ENCODE measurements around the gene RAB11A.

DNA sequence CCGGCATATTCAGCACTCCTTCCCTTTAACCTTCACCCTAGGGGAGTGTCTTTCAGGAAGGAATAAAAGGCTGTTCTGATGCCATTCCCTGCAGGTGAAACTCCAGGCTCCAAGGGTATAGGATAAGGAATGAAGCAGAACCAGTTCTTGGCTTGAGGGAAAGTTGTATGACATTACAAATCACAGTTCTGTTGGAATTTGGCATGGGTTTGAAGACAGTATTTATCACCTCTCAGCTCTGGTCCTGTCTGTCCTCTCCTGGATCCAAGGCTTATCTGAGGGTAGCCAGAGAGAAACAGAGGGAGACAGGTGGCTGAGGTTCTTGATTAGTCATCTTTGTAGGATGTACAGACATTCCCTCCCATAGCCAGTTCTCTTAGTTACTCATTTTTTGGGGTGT lies 37.1 kb downstream of the RAB11A start:
- no peak for TF ChIP-seq CTCF (IDR thresholded peaks at IDR 0.05)
- no peak for TF ChIP-seq ZNF425 (CRISPR knock-in tag; conservative IDR thresholded peaks at IDR 0.05)
- no peak for TF ChIP-seq CREB1 (CRISPR knock-in tag; IDR thresholded peaks at IDR 0.05)
- no peak for TF ChIP-seq JUN (CRISPR knock-in tag; IDR thresholded peaks at IDR 0.05)
- TF ChIP-seq NFE2L1 (CRISPR knock-in tag; IDR thresholded peaks at IDR 0.05): no peak
- TF ChIP-seq, protein P1, sequence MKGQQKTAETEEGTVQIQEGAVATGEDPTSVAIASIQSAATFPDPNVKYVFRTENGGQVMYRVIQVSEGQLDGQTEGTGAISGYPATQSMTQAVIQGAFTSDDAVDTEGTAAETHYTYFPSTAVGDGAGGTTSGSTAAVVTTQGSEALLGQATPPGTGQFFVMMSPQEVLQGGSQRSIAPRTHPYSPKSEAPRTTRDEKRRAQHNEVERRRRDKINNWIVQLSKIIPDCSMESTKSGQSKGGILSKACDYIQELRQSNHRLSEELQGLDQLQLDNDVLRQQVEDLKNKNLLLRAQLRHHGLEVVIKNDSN (CRISPR knock-in tag; IDR thresholded peaks at IDR 0.05): no peak
- no peak for TF ChIP-seq IRF2 (CRISPR knock-in tag; IDR thresholded peaks at IDR 0.05; ENCODE audit: borderline replicate concordance, low read depth)
- TF ChIP-seq PREB (CRISPR knock-in tag; IDR thresholded peaks at IDR 0.05; ENCODE audit: borderline replicate concordance): no peak
- no peak for TF ChIP-seq MAX (CRISPR knock-in tag; IDR thresholded peaks at IDR 0.05)
- no peak for TF ChIP-seq ZNF232 (CRISPR knock-in tag; IDR thresholded peaks at IDR 0.05)
- TF ChIP-seq SP1 (CRISPR knock-in tag; conservative IDR thresholded peaks at IDR 0.05): no peak
- TF ChIP-seq ZBTB21 (CRISPR knock-in tag; IDR thresholded peaks at IDR 0.05; ENCODE audit: borderline replicate concordance): no peak
- no peak for TF ChIP-seq ATF6 (CRISPR knock-in tag; IDR thresholded peaks at IDR 0.05)
- no peak for TF ChIP-seq ELF4 (CRISPR knock-in tag; IDR thresholded peaks at IDR 0.05; ENCODE audit: low read depth)

All from WTC11 (cell line).